Fibroblast of lung (primary cell): Measurements from ENCODE around the gene LRTM1. TPM values are rescaled to one million over a fixed set of nuclear protein-coding genes. Genes with fewer than 3 reads are reported as not detected.
A peak's percentile ranks its signal among the peaks of the same experiment; 100 is the strongest.

Source experiments
- DNase-seq, 2 donors: peaks; one replicate each; pipeline versions ENCODE4 v3.0.0 to v3.0.0-alpha.2; 2010; ENCODE audit warnings: low read depth in 2 of 2
- H2AFZ ChIP-seq: 2 replicates; pipeline ENCODE4 v1.5.1; 2012; ENCODE audit warnings: low read length, control low read depth, inconsistent platforms
- H3K27ac ChIP-seq: 2 replicates; pipeline ENCODE4 v1.5.1; 2011; ENCODE audit warnings: low read length, control low read depth; ENCODE audit not compliant: insufficient read depth
- H3K27me3 ChIP-seq: 2 replicates; pipeline ENCODE4 v1.5.1; 2011; ENCODE audit warnings: mild to moderate bottlenecking, low read length; ENCODE audit not compliant: control insufficient read depth, insufficient read depth
- H3K36me3 ChIP-seq: 2 replicates; pipeline ENCODE4 v1.5.1; 2011; ENCODE audit warnings: low read length; ENCODE audit not compliant: control insufficient read depth, insufficient read depth
- H3K4me1 ChIP-seq: 2 replicates; pipeline ENCODE4 v1.5.1; 2011; ENCODE audit warnings: low read length; ENCODE audit not compliant: control insufficient read depth, insufficient read depth; ENCODE audit errors: extremely low read depth
- H3K4me2 ChIP-seq: 2 replicates; pipeline ENCODE4 v1.5.1; 2011; ENCODE audit warnings: low read length, control low read depth; ENCODE audit not compliant: insufficient read depth; ENCODE audit errors: extremely low read depth
- H3K4me3 ChIP-seq, 4 experiments: fragments of 200-600 bp in 1 of 4; sonication (generic) in 1 of 4; replicated peaks in 1 of 4; 2 replicates each; pipeline ENCODE4 v1.5.1; 2011 to 2016; ENCODE audit warnings: low read length in 4 of 4, low read depth in 3 of 4, mild to moderate bottlenecking in 3 of 4, control low read depth in 2 of 4, inconsistent platforms in 1 of 4, mixed read lengths in 1 of 4; ENCODE audit not compliant: insufficient read depth in 1 of 4; ENCODE audit errors: control extremely low read depth in 1 of 4
- H3K79me2 ChIP-seq: 2 replicates; pipeline ENCODE4 v1.5.1; 2012; ENCODE audit warnings: mild to moderate bottlenecking, low read length, inconsistent platforms; ENCODE audit not compliant: control insufficient read depth, insufficient read depth
- H3K9ac ChIP-seq: 2 replicates; pipeline ENCODE4 v1.5.1; 2011; ENCODE audit warnings: mild to moderate bottlenecking, low read length, control low read depth; ENCODE audit not compliant: insufficient read depth
- H3K9me3 ChIP-seq: 2 replicates; pipeline ENCODE4 v1.5.1; 2012; ENCODE audit warnings: low read depth, low read length; ENCODE audit not compliant: control insufficient read depth, insufficient read depth
- H4K20me1 ChIP-seq: 2 replicates; pipeline ENCODE4 v1.5.1; 2011; ENCODE audit warnings: low read length; ENCODE audit not compliant: control insufficient read depth, insufficient read depth; ENCODE audit errors: extremely low read depth
- CTCF ChIP-seq, 2 donors: IDR thresholded peaks in 1 of 2; conservative IDR thresholded peaks in 1 of 2; 1 replicate in 1 of 2; 2 replicates in 1 of 2; pipeline ENCODE4 v1.5.1; 2011 to 2012; ENCODE audit warnings: low read length in 2 of 2, control low read depth in 1 of 2, inconsistent platforms in 1 of 2, low read depth in 1 of 2, mild to moderate bottlenecking in 1 of 2
- EZH2 ChIP-seq: IDR thresholded peaks from 2 replicates; pipeline ENCODE4 v1.5.1; 2012; ENCODE audit warnings: low read length, control low read depth, mild to moderate bottlenecking; ENCODE audit errors: missing control alignments
- polyA plus RNA-seq, 2 donors: library from polyadenylated mRNA; depleted of rRNA in 1 of 2; stranded (reverse) in 1 of 2; unstranded in 1 of 2; fragments of >200 nt; gene quantifications; 2 replicates each; pipeline ENCODE4 v1.2.1, GENCODE V29; 2011 to 2012; ENCODE audit warnings: missing spikeins in 1 of 2
- total RNA-seq: library from RNA; depleted of rRNA; stranded (reverse); fragments of >200 nt; gene quantifications from 2 replicates; pipeline ENCODE4 v1.2.1, GENCODE V29; 2014

Gene LRTM1
- total and polyA plus RNA-seq, 2 donors (not counting 1 experiment from before 2014, with no cell fraction given): 0.43 TPM; not detected in 1

- H3K9me3 ChIP-seq: no peaks in the 10 kb centered on the region
- TF ChIP-seq CTCF (conservative IDR thresholded peaks at IDR 0.05 in 1 of 2, IDR thresholded peaks at IDR 0.05 in 1 of 2; ENCODE audit: low read depth in 1 of 2, low read length in 2 of 2): no peak
- no peak for TF ChIP-seq EZH2
- H3K36me3 ChIP-seq: no peaks in the 10 kb centered on the region
- no peak overlapping the region for H3K9ac ChIP-seq
- H2AFZ ChIP-seq: no peak overlapping the region
- H3K4me1 ChIP-seq: no peaks in the 10 kb centered on the region
- H3K4me3 ChIP-seq: no peak overlapping the region
- no peaks in the 10 kb centered on the region for H3K79me2 ChIP-seq
- H4K20me1 ChIP-seq: no peaks in the 10 kb centered on the region
- no peak for DNase-seq
- H3K27me3 ChIP-seq: no peaks in the 10 kb centered on the region
- no peak overlapping the region for H3K27ac ChIP-seq
- no peak overlapping the region for H3K4me2 ChIP-seq
These were observed 3.3 kb upstream of the LRTM1 start for GRCh38 chr3:54931182-54931581.

DNA sequence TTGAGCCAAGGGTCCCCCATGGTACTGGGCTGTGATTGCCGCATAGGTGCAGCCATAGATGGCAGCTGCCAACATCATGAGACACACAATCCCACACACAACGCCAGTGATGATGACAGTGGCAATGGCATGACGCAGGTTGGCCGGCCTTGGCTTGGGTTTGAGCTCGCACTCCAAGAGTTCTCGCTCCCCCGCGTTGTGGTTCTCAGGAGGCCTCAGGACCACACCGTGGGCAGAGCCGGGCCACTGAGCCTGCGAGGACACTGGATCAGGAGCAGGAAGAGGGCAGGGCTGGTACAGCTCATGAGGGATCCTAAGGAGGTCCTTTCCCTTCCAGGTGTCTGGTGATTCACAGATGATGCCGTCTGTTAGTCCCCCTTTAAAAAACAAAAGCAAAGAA is 9.3 kb downstream of the LRTM1 start:
- no peak for TF ChIP-seq CTCF (conservative IDR thresholded peaks at IDR 0.05 in 1 of 2, IDR thresholded peaks at IDR 0.05 in 1 of 2; ENCODE audit: low read depth in 1 of 2, low read length in 2 of 2)
- TF ChIP-seq EZH2: no peak

GRCh38 chr3:54917862-54918261 is 10.0 kb downstream of the LRTM1 start:
- Histone ChIP-seq H3K27me3 (no peaks in the 10 kb centered on the region), H3K9ac (no peak overlapping the region), H4K20me1 (no peaks in the 10 kb centered on the region), H3K36me3 (no peaks in the 10 kb centered on the region), H3K4me3 (no peak overlapping the region), H3K4me2 (no peak overlapping the region), H3K9me3 (no peaks in the 10 kb centered on the region), H3K4me1 (peaks cover 3% of the 10 kb centered on the region), H3K79me2 (no peaks in the 10 kb centered on the region), H3K27ac (no peak overlapping the region), H2AFZ (no peak overlapping the region)
- TF ChIP-seq EZH2: no peak
- TF ChIP-seq CTCF (conservative IDR thresholded peaks at IDR 0.05 in 1 of 2, IDR thresholded peaks at IDR 0.05 in 1 of 2; ENCODE audit: low read depth in 1 of 2, low read length in 2 of 2): no peak
- DNase-seq: peak in 1 of 2 donors; percentile 43

More for the DNA sequence above, 9.3 kb downstream of the LRTM1 start:
- Histone ChIP-seq H3K4me2 (no peak overlapping the region), H2AFZ (no peak overlapping the region), H3K4me3 (no peak overlapping the region), H3K79me2 (no peaks in the 10 kb centered on the region), H3K27me3 (no peaks in the 10 kb centered on the region), H3K4me1 (peaks cover 3% of the 10 kb centered on the region), H3K9me3 (no peaks in the 10 kb centered on the region), H4K20me1 (no peaks in the 10 kb centered on the region), H3K36me3 (no peaks in the 10 kb centered on the region), H3K9ac (no peak overlapping the region), H3K27ac (no peak overlapping the region)
- DNase-seq: no peak
